ENCODE data around the gene SUSD5.
"Not testable (repeated sequence)": the region's sequence is repeated elsewhere in the genome, so short reads cannot be mapped to it uniquely, and the experiment has no call there.

Gene SUSD5

GRCh38 chr3:33111581-33111980 is 107.0 kb downstream of the SUSD5 start:
- no peak for DNase-seq

GRCh38 chr3:33106854-33107253 is 111.8 kb downstream of the SUSD5 start:
- DNase-seq: not testable (repeated sequence)

- no peak for DNase-seq
Observed at GRCh38 chr3:33105341-33105948, 113.2 kb downstream of the SUSD5 start.

- no peak for DNase-seq
Observed at GRCh38 chr3:33104803-33105202, 113.8 kb downstream of the SUSD5 start.

GRCh38 chr3:33103480-33103879 is 115.1 kb downstream of the SUSD5 start:
- no peak for DNase-seq

- no peak for DNase-seq
Observed at GRCh38 chr3:33103034-33103433, 115.6 kb downstream of the SUSD5 start.

GRCh38 chr3:33100229-33100628 is 118.4 kb downstream of the SUSD5 start:
- DNase-seq: no peak

All from NCI-H774 (cell line).